HG02884 (cell line): ENCODE data around the gene CA9.

Source experiments
- ATAC-seq: cut with Tn5 transposase; IDR thresholded peaks from one replicate; pipeline ENCODE4 v1.9.1; 2021; ENCODE audit warnings: mild to moderate bottlenecking, moderate library complexity; ENCODE audit not compliant: unreplicated experiment

Gene CA9

GRCh38 chr9:35651956-35652828 is 21.5 kb upstream of the CA9 start:
- ATAC-seq: no peak

- ATAC-seq: no peak
Observed at GRCh38 chr9:35652829-35653209, 20.9 kb upstream of the CA9 start.

- ATAC-seq: no peak
Observed at GRCh38 chr9:35653611-35654010, 20.1 kb upstream of the CA9 start.

DNA sequence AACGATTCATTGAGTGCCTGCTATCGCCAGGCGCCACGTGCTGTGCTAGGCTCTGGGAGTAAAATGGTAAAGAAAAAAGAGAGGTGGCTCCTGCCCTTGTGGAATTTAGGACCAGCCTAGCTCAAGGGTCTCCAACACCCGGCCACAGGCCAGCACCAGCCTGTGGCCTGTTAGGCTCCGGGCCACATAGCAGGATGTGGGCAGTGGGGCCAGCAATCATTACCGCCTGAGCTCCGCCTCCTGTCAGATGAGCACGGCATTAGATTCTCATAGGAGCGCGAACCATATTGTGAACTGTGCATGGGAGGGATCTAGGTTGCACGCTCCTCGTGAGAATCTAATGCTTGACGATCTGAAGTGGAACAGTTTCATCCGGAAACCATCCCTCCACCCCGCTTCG is 17.4 kb upstream of the CA9 start:
- ATAC-seq: no peak

DNA sequence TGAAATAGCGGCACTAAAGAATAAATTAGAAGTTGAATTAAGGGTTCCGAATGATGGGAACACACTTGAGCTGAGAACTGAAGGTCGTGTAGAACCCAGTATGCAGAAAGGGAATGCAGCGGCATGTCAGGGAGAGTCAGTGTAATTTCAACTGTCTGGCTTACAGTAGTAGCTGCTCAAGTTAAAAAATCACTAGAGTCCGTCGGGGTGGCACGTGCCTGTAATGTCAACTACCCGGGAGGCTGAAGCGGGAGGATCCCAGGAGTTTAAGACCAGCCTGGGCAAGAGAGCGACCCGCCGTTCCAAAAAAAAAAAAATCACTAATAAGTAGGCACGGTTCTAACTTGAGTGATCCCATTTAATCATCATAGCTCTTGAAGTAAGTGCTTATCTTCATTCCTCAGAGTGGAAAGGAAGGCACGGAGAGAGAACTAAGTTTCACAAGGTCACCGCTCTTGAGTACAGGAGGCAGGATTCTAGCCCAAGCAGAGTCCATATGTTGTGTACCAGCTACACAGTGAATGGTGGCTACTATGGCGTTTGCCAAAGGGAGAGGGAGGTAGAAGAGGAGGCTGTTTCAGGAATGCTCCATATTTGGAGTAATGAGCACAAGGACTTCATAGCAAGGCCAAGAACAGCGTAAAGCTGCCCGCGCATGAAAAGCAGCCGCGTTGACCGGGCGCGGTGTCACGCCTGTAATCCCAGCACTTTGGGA is 16.7 kb upstream of the CA9 start:
- ATAC-seq: no peak

DNA sequence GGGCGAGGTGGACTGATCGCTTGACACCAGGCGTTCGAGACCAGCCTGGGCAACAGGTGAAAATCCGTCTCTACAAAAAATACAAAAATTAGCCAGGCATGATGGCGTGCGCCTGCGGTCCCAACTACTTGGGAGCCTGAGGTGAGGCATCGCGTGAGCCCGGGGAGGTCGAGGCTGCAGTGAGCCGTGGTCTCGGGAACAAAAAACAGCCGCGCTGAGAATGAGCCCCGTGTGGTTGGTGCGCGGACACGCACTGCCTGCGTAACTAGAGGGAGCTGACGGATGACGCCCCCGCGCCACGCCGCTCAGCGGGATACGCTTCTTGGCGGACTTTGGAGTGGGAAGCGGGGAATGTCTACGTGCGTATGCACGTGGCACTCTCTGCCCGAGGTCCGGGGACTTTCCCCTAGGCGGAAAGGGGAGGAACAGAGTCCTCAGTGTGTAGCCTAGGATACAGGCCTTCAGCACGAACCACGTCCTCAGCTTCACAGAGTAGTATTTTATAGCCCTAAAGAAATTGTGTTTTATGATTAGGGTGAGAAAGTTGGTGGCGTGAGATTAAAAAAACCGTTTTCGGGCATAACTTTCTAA is 16.1 kb upstream of the CA9 start, which contains the start of gene RMRP:
Gene RMRP (minus strand): TSS at position 474 of the 591 bp plus-strand sequence.
- ATAC-seq: peak; percentile 80

DNA sequence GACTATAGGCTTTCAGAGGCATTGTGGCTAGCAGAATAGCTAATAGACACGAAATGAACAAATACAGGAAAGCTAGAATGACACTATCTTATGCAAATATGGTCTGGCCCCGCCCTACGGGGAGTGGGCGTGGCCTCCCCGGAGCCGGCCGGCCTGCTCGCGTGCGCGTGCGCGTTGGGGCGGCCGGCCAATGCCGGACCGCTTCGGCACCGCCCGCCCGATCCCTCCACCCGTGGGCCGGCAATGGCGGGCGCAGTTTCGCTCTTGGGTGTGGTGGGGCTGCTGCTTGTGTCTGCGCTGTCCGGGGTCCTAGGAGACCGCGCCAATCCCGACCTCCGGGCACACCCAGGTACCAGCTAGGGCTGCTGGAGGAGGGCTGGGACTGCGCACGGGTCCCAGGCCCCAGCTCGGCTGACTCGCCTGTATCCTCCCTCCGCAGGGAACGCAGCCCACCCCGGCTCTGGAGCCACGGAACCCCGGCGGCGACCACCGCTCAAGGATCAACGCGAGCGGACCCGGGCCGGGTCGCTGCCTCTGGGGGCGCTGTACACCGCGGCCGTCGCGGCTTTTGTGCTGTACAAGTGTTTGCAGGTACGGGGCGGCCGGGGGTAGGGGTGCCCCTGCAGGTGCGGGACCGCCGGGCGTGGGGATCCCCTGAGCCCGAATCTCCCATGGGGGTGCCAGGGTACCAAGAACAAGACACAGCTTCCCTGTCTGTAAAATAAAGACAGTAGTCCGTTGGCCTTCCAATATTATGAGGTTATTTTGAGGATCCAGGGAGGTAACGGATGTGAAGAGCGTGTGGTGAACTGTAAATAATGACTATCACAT is 15.4 kb upstream of the CA9 start, which contains the start of gene CCDC107:
Gene CCDC107 (plus strand): TSS at position 156 of the 831 bp plus-strand sequence. CDS start 88 bp downstream, at position 244.
- ATAC-seq: peak; percentile 54

- no peak for ATAC-seq
Observed at GRCh38 chr9:35658968-35659220, 14.8 kb upstream of the CA9 start.

DNA sequence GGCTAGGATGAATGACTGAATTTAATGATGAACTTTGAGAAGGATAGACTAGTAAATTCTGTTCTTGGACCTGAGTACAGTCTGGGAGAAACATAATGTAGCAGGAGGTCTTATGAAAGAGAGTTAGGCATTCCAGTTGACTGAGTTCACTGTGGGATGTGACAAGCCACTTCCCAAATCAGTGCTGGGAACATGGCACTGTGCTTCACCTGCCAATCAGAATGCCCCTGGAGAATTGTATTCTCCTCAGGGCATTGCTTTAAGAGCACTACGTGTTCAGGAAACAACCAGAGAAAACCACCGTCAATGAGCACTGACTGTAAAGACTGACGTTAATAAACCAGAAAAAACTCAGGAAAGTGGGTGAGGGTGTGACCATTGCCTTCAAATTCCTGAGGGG is 14.4 kb upstream of the CA9 start:
- ATAC-seq: no peak

GRCh38 chr9:35660966-35661415 is 12.7 kb upstream of the CA9 start:
- no peak for ATAC-seq

- no peak for ATAC-seq
Observed at GRCh38 chr9:35661756-35662350, 11.9 kb upstream of the CA9 start.

DNA sequence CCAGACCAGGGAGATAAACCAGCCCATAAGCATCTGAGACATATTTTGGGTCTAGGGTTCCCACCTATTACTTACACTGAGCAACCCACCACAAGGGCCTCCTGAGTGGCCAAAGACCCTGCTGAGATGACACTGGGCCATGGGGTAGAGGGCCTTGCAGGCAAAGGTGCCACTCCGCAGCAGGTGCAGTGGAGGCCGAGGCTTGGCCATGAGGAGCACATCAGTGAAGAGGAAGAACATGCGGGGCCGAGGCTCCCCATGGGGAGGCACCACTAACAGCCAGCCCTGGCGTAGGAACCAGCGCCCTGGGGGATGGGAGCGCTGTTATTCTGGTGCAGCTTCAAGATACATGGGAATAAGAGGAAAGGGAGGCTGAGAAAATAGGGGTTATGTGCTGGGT is 11.3 kb upstream of the CA9 start:
- no peak for ATAC-seq

- peak; percentile 70 for ATAC-seq
Observed at GRCh38 chr9:35664531-35665470, 8.9 kb upstream of the CA9 start, which contains the start of gene ARHGEF39. TSS of gene ARHGEF39 (minus strand) at chr9:35665195. CDS start at chr9:35665169, 26 bp downstream.

GRCh38 chr9:35665471-35665818 is 8.3 kb upstream of the CA9 start:
- no peak for ATAC-seq

DNA sequence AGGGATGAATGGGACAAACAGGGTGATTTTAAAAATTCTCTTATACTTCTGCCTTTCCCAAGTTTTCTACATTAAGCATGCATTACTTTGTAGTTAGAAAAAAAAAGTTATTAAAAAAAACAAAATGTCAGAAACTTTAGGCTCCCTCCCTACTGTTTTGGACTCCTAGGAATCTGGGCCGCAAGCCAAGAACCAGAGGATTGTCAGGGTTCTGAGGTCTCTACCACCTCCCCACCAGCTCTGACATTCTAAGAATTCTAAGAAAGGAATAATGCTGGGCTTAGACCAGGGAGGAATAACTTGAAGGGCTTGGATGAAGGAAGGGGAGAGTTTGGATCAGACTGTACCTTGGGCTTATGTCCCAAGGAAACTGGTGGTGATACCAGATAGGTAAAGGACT is 7.7 kb upstream of the CA9 start:
- ATAC-seq: no peak

DNA sequence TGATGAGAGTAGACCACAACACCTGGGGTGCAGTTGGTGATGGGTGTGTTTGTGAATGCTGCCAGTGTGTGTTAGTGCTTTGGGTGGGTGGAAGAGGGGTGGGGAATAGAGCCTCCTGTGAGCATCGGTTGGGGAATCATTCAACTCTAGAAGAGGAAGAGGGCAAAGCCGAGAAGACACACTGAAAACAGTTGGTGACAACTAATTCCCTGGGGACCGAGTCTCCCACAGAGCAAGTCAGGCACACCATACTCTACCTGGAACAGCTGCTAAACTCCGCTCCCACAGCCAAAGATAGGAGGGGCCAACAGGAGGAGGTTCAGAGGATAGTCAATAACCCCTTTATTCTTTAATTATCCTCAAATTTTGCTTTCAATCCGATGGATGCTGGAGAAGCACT is 7.2 kb upstream of the CA9 start:
- no peak for ATAC-seq

DNA sequence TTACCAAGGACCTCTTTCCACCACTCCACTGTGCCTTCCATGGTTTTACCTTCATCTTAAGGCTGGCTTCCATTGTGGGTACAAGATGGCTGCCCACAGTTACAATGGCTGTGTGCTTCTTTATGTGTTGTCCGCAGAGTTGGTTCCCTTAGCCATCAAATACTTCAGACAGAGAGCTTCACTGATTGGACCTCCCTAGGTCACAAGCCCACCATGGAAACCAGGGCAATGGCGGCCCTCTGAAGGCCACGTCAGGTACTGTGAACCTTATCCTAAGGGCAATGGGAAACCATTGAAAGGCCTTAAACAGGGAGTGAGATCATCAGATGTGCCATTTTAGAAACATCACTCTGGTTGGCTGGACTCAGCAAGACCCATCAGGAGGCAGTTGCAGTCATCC is 5.8 kb upstream of the CA9 start:
- ATAC-seq: no peak

GRCh38 chr9:35669331-35670145 is 4.2 kb upstream of the CA9 start:
- ATAC-seq: no peak

GRCh38 chr9:35674025-35674361 is 265 bp downstream of the CA9 start:
- no peak for ATAC-seq
